Keratinocyte (primary cell): ENCODE measurements around the gene DIS3L2. TPM values are rescaled to one million over a fixed set of nuclear protein-coding genes. Genes with fewer than 3 reads are reported as not detected.

ENCODE experiments used
- DNase-seq: peaks from one replicate; pipeline ENCODE4 v3.0.0-alpha.2; 2011; ENCODE audit warnings: low read depth, missing footprints, low spot score
- FAIRE-seq: peaks from 2 replicates; lab custom pipeline; 2011; peaks lifted over from hg19 to GRCh38; lab: Jason Lieb, UNC
- H2AFZ ChIP-seq: 2 replicates; pipeline ENCODE4 v1.6.0; 2012; ENCODE audit warnings: low read length, control low read depth, inconsistent platforms; ENCODE audit not compliant: control insufficient read depth
- H3K27ac ChIP-seq: 2 replicates; pipeline ENCODE4 v1.5.1; 2011; ENCODE audit warnings: low read length; ENCODE audit not compliant: control insufficient read depth, insufficient read depth
- H3K27me3 ChIP-seq: 3 replicates; pipeline ENCODE4 v1.6.0; 2011; ENCODE audit warnings: low read length; ENCODE audit not compliant: control insufficient read depth, insufficient read depth; ENCODE audit errors: extremely low read depth
- H3K36me3 ChIP-seq, 2 experiments: 2 replicates in 1 of 2; 3 replicates in 1 of 2; pipeline ENCODE4 v1.5.1; 2011; ENCODE audit warnings: low read length in 2 of 2, mild to moderate bottlenecking in 1 of 2; ENCODE audit not compliant: control insufficient read depth in 2 of 2, insufficient read depth in 2 of 2; ENCODE audit errors: extremely low read depth in 1 of 2
- H3K4me1 ChIP-seq: 3 replicates; pipeline ENCODE4 v1.5.1; 2011; ENCODE audit warnings: low read length; ENCODE audit not compliant: control insufficient read depth, insufficient read depth; ENCODE audit errors: extremely low read depth
- H3K4me2 ChIP-seq: 3 replicates; pipeline ENCODE4 v1.6.0; 2011; ENCODE audit warnings: low read depth, low read length; ENCODE audit not compliant: control insufficient read depth, insufficient read depth; ENCODE audit errors: extremely low read depth
- H3K4me3 ChIP-seq, 3 experiments: fragments of 200-600 bp in 1 of 3; sonication (generic) in 1 of 3; 2 replicates in 2 of 3; 3 replicates in 1 of 3; pipeline ENCODE4 v1.5.1; 2011 to 2016; ENCODE audit warnings: low read length in 3 of 3, mild to moderate bottlenecking in 3 of 3, control low read depth in 2 of 3, inconsistent platforms in 1 of 3, low read depth in 1 of 3, mixed read lengths in 1 of 3, mixed run types in 1 of 3, moderate library complexity in 1 of 3; ENCODE audit not compliant: control insufficient read depth in 2 of 3, insufficient read depth in 2 of 3; ENCODE audit errors: extremely low read depth in 1 of 3
- H3K79me2 ChIP-seq: 2 replicates; pipeline ENCODE4 v1.6.0; 2012; ENCODE audit warnings: low read length; ENCODE audit not compliant: control insufficient read depth, insufficient read depth
- H3K9ac ChIP-seq: 3 replicates; pipeline ENCODE4 v1.6.0; 2011; ENCODE audit warnings: low read length; ENCODE audit not compliant: control insufficient read depth, insufficient read depth; ENCODE audit errors: extremely low read depth
- H3K9me1 ChIP-seq: 3 replicates; pipeline ENCODE4 v1.6.0; 2011; ENCODE audit warnings: low read length; ENCODE audit not compliant: control insufficient read depth, insufficient read depth; ENCODE audit errors: extremely low read depth
- H3K9me3 ChIP-seq: 2 replicates; pipeline ENCODE4 v1.5.1; 2012; ENCODE audit warnings: low read depth, low read length; ENCODE audit not compliant: control insufficient read depth
- H4K20me1 ChIP-seq: 3 replicates; pipeline ENCODE4 v1.6.0; 2011; ENCODE audit warnings: low read length; ENCODE audit not compliant: control insufficient read depth, insufficient read depth; ENCODE audit errors: extremely low read depth
- CTCF ChIP-seq, 3 experiments: IDR thresholded peaks in 1 of 3; conservative IDR thresholded peaks in 1 of 3; optimal IDR thresholded peaks in 1 of 3; 2 replicates in 2 of 3; 3 replicates in 1 of 3; pipeline versions ENCODE3 to v1.5.1; 2011; ENCODE audit warnings: low read length in 3 of 3, mild to moderate bottlenecking in 3 of 3, moderate library complexity in 2 of 3, control low read depth in 1 of 3, inconsistent platforms in 1 of 3; ENCODE audit not compliant: insufficient read depth in 2 of 3; ENCODE audit errors: extremely low read depth in 1 of 3
- EZH2 ChIP-seq: IDR thresholded peaks from one replicate; pipeline ENCODE4 v1.6.1; 2012; ENCODE audit warnings: inconsistent platforms, mild to moderate bottlenecking, low read length, moderate library complexity
- dilution Hi-C: fragments of 300-500 bp; cut with MboI; formaldehyde crosslinking; loops from one replicate; pipeline ENCODE4 v1.7.0; 2020; ENCODE audit warnings: low sequenced_read_pairs; ENCODE audit not compliant: extremely low pct_ligation_motif_present
- polyA plus RNA-seq, 5 experiments: library from polyadenylated mRNA; depleted of rRNA in 3 of 5; stranded (reverse) in 3 of 5; stranded (forward) in 1 of 5; unstranded in 1 of 5; fragments of >200 nt; gene quantifications; 1 replicate in 1 of 5; 2 replicates in 3 of 5; 3 replicates in 1 of 5; pipeline versions ENCODE4 v1.2.1 to v1.2.3, GENCODE V29; 2011 to 2012; ENCODE audit warnings: missing spikeins in 2 of 5, low read depth in 1 of 5, low replicate concordance in 1 of 5

DIS3L2 gene
- polyA plus RNA-seq, 1 donor (not counting 4 experiments of a cell fraction or from before 2014, with no cell fraction given), result 8.6 TPM

GRCh38 chr2:232354069-232354468 lies 392.6 kb downstream of the DIS3L2 start:
- no peak for FAIRE-seq
- no peak overlapping the region for H3K27ac ChIP-seq
- no peaks in the 10 kb centered on the region for H3K36me3 ChIP-seq
- no peak overlapping the region for H3K4me3 ChIP-seq
- no peak for DNase-seq
- TF ChIP-seq CTCF (optimal IDR thresholded peaks at IDR 0.05 in 1 of 3, IDR thresholded peaks at IDR 0.05 in 1 of 3, conservative IDR thresholded peaks at IDR 0.05 in 1 of 3; ENCODE audit: extremely low read depth in 1 of 3, insufficient read depth in 2 of 3, low read length in 3 of 3), result no peak
- TF ChIP-seq EZH2, result no peak
- peaks cover 41% of the 10 kb centered on the region for H3K27me3 ChIP-seq
- no peaks in the 10 kb centered on the region for H3K9me3 ChIP-seq
- dilution Hi-C loops, result no loop called here
- H4K20me1 ChIP-seq, result no peaks in the 10 kb centered on the region
- H3K4me2 ChIP-seq, result no peak overlapping the region
- H3K9ac ChIP-seq, result no peak overlapping the region
- H3K4me1 ChIP-seq, result peaks cover 1% of the 10 kb centered on the region
- no peaks in the 10 kb centered on the region for H3K9me1 ChIP-seq
- no peak overlapping the region for H2AFZ ChIP-seq
- no peaks in the 10 kb centered on the region for H3K79me2 ChIP-seq

GRCh38 chr2:232361646-232362045 lies 400.1 kb downstream of the DIS3L2 start:
- Histone ChIP-seq H3K4me2 (no peak overlapping the region), H3K4me3 (no peak overlapping the region), H3K27ac (no peak overlapping the region), H4K20me1 (no peaks in the 10 kb centered on the region), H3K9ac (no peak overlapping the region), H3K9me3 (no peaks in the 10 kb centered on the region), H2AFZ (no peak overlapping the region), H3K79me2 (no peaks in the 10 kb centered on the region), H3K27me3 (peaks cover 3% of the 10 kb centered on the region), H3K36me3 (no peaks in the 10 kb centered on the region), H3K9me1 (no peaks in the 10 kb centered on the region), H3K4me1 (no peaks in the 10 kb centered on the region)
- dilution Hi-C loops, result no loop called here
- no peak for TF ChIP-seq CTCF (optimal IDR thresholded peaks at IDR 0.05 in 1 of 3, IDR thresholded peaks at IDR 0.05 in 1 of 3, conservative IDR thresholded peaks at IDR 0.05 in 1 of 3; ENCODE audit: extremely low read depth in 1 of 3, insufficient read depth in 2 of 3, low read length in 3 of 3)
- no peak for TF ChIP-seq EZH2
- no peak for DNase-seq
- no peak for FAIRE-seq
